MCF 10A (cell line): Measurements from ENCODE around the gene LRRFIP1. TPM values are rescaled to one million over a fixed set of nuclear protein-coding genes. Genes with fewer than 3 reads are reported as not detected.

ENCODE experiments used
- BruUV-seq: library from RNA; stranded (reverse); fragments of 400-500 nt; replicated peaks from 2 replicates; lab custom pipeline; 2021; lab: Mats Ljungman, UMichigan
- CTCF ChIA-PET: fragments of 300-600 bp; sonication (Branson Sonifier 250); formaldehyde crosslinking; extraction: SDS; loops from one replicate; lab custom pipeline; 2021; ENCODE audit warnings: antibody characterized with exemption, inconsistent platforms; lab: Yijun Ruan, JAX
- POLR2A ChIA-PET: fragments of 300-600, 350-650 bp; sonication (Branson Sonifier 250); formaldehyde crosslinking; extraction: SDS; loops from one replicate; lab custom pipeline; 2020; ENCODE audit warnings: antibody characterized with exemption, inconsistent platforms; lab: Yijun Ruan, JAX
- DNase-seq: peaks from one replicate; pipeline ENCODE4 v3.0.0-alpha.2; 2018; ENCODE audit not compliant: unreplicated experiment
- H3K27ac Mint-ChIP-seq: one replicate; pipeline ENCODE4 v1.8.0; 2022; ENCODE audit warnings: mild to moderate bottlenecking, low read depth, mixed read lengths; ENCODE audit not compliant: unreplicated experiment
- H3K27me3 Mint-ChIP-seq: one replicate; pipeline ENCODE4 v1.8.0; 2022; ENCODE audit warnings: mixed read lengths; ENCODE audit not compliant: insufficient read depth, unreplicated experiment
- H3K36me3 Mint-ChIP-seq: one replicate; pipeline ENCODE4 v1.8.0; 2022; ENCODE audit warnings: mild to moderate bottlenecking, moderate library complexity, mixed read lengths; ENCODE audit not compliant: insufficient read depth, unreplicated experiment
- H3K4me1 Mint-ChIP-seq: one replicate; pipeline ENCODE4 v1.8.0; 2022; ENCODE audit warnings: mixed read lengths; ENCODE audit not compliant: insufficient read depth, unreplicated experiment
- H3K4me3 Mint-ChIP-seq: one replicate; pipeline ENCODE4 v1.8.0; 2022; ENCODE audit warnings: mild to moderate bottlenecking, moderate library complexity, mixed read lengths; ENCODE audit not compliant: unreplicated experiment
- H3K9me3 Mint-ChIP-seq: one replicate; pipeline ENCODE4 v1.8.0; 2022; ENCODE audit warnings: mixed read lengths; ENCODE audit not compliant: unreplicated experiment
- CTCF ChIP-seq: fragments of 200-600 bp; IDR thresholded peaks from one replicate; pipeline ENCODE4 v1.8.0; 2022; ENCODE audit warnings: antibody characterized with exemption, mild to moderate bottlenecking; ENCODE audit not compliant: unreplicated experiment
- intact Hi-C: fragments of 100-400 bp; cut with micrococcal nuclease; formaldehyde crosslinking; loops from 2 replicates; pipeline ENCODE4 v1.14.1; 2022
- total RNA-seq: library from RNA; stranded (reverse); gene quantifications from 2 replicates; pipeline ENCODE4 v1.2.3, GENCODE V29; 2022

LRRFIP1 gene
- total RNA-seq, 1 experiment from 2014 or later, result 197 TPM

- no peak for TF ChIP-seq CTCF
- ChIA-PET CTCF (no interaction called here), POLR2A (no interaction called here)
- Mint-ChIP-seq H3K27me3 (peaks cover 41% of the 10 kb centered on the region), H3K27ac (no peak overlapping the region), H3K9me3 (no peaks in the 10 kb centered on the region), H3K4me1 (no peaks in the 10 kb centered on the region), H3K36me3 (no peaks in the 10 kb centered on the region), H3K4me3 (peak overlapping the region; percentile 65)
- no peak for DNase-seq
- intact Hi-C loops, result no loop called here
- BruUV-seq, result no TSS peak
These were observed 460 bp upstream of the LRRFIP1 start for GRCh38 chr2:237626813-237627440.

- H3K27me3 Mint-ChIP-seq, result peaks cover 39% of the 10 kb centered on the region
- POLR2A ChIA-PET, result interaction anchor here (0.8 to 1.2 kb wide), 3 partner anchors 10 to 56 kb away, joined by 3 read pairs; no protein-coding TSS in a partner anchor
- H3K4me3 Mint-ChIP-seq, result peak overlapping the region; percentile 65
- H3K27ac Mint-ChIP-seq, result no peak overlapping the region
- peaks cover 6% of the 10 kb centered on the region for H3K36me3 Mint-ChIP-seq
- CTCF ChIA-PET, result no interaction called here
- intact Hi-C loops, result no loop called here
- TSS peak; percentile 25 for BruUV-seq
- H3K9me3 Mint-ChIP-seq, result no peaks in the 10 kb centered on the region
- H3K4me1 Mint-ChIP-seq, result no peaks in the 10 kb centered on the region
- no peak for DNase-seq
- no peak for TF ChIP-seq CTCF
These were observed 1.1 kb downstream of the LRRFIP1 start for GRCh38 chr2:237628247-237629187.

- DNase-seq, result no peak
- H3K4me3 Mint-ChIP-seq, result no peak overlapping the region
- peaks cover 32% of the 10 kb centered on the region for H3K27me3 Mint-ChIP-seq
- no peaks in the 10 kb centered on the region for H3K4me1 Mint-ChIP-seq
- no peaks in the 10 kb centered on the region for H3K9me3 Mint-ChIP-seq
- POLR2A ChIA-PET, result interaction anchor here (0.8 kb wide), 1 partner anchor 10 kb away, joined by 3 read pairs; no protein-coding TSS in a partner anchor
- H3K27ac Mint-ChIP-seq, result no peak overlapping the region
- TF ChIP-seq CTCF, result no peak
- CTCF ChIA-PET, result no interaction called here
- no TSS peak for BruUV-seq
- H3K36me3 Mint-ChIP-seq, result peaks cover 6% of the 10 kb centered on the region
- intact Hi-C loops, result no loop called here
These were observed 1.8 kb downstream of the LRRFIP1 start for GRCh38 chr2:237629188-237629534.

- H3K36me3 Mint-ChIP-seq, result peaks cover 6% of the 10 kb centered on the region
- POLR2A ChIA-PET, result interaction anchor here (0.6 to 0.8 kb wide), 2 partner anchors 9 to 190 kb away, joined by 3 read pairs; no protein-coding TSS in a partner anchor
- CTCF ChIA-PET, result no interaction called here
- H3K4me1 Mint-ChIP-seq, result no peaks in the 10 kb centered on the region
- intact Hi-C loops, result no loop called here
- H3K27me3 Mint-ChIP-seq, result peaks cover 30% of the 10 kb centered on the region
- TF ChIP-seq CTCF, result no peak
- BruUV-seq, result no TSS peak
- H3K27ac Mint-ChIP-seq, result no peak overlapping the region
- H3K9me3 Mint-ChIP-seq, result no peaks in the 10 kb centered on the region
- no peak overlapping the region for H3K4me3 Mint-ChIP-seq
- DNase-seq, result peak; percentile 17
These were observed 2.4 kb downstream of the LRRFIP1 start for GRCh38 chr2:237629739-237630138.
